Keratinocyte (primary cell): ENCODE data around the gene SLC6A3.

Experiments used
- EZH2 ChIP-seq: IDR thresholded peaks from one replicate; pipeline ENCODE4 v1.6.1; 2012; ENCODE audit warnings: inconsistent platforms, mild to moderate bottlenecking, low read length, moderate library complexity
- TF ChIP-seq, protein P1 (sequence below), 3 experiments: IDR thresholded peaks in 1 of 3; conservative IDR thresholded peaks in 1 of 3; optimal IDR thresholded peaks in 1 of 3; 2 replicates in 2 of 3; 3 replicates in 1 of 3; pipeline versions ENCODE3 to v1.5.1; 2011; ENCODE audit warnings: low read length in 3 of 3, mild to moderate bottlenecking in 3 of 3, moderate library complexity in 2 of 3, control low read depth in 1 of 3, inconsistent platforms in 1 of 3; ENCODE audit not compliant: insufficient read depth in 2 of 3; ENCODE audit errors: extremely low read depth in 1 of 3

- TF ChIP-seq, protein P1, sequence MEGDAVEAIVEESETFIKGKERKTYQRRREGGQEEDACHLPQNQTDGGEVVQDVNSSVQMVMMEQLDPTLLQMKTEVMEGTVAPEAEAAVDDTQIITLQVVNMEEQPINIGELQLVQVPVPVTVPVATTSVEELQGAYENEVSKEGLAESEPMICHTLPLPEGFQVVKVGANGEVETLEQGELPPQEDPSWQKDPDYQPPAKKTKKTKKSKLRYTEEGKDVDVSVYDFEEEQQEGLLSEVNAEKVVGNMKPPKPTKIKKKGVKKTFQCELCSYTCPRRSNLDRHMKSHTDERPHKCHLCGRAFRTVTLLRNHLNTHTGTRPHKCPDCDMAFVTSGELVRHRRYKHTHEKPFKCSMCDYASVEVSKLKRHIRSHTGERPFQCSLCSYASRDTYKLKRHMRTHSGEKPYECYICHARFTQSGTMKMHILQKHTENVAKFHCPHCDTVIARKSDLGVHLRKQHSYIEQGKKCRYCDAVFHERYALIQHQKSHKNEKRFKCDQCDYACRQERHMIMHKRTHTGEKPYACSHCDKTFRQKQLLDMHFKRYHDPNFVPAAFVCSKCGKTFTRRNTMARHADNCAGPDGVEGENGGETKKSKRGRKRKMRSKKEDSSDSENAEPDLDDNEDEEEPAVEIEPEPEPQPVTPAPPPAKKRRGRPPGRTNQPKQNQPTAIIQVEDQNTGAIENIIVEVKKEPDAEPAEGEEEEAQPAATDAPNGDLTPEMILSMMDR (optimal IDR thresholded peaks at IDR 0.05 in 1 of 3, IDR thresholded peaks at IDR 0.05 in 1 of 3, conservative IDR thresholded peaks at IDR 0.05 in 1 of 3; ENCODE audit: extremely low read depth in 1 of 3, insufficient read depth in 2 of 3, low read length in 3 of 3) = no peak
- TF ChIP-seq EZH2 = no peak
Measured at GRCh38 chr5:1394881-1395860, 50.1 kb downstream of the SLC6A3 start.
